Natural killer cell (primary cell): ENCODE data around the gene GAMT. TPM values are rescaled to one million over a fixed set of nuclear protein-coding genes. Genes with fewer than 3 reads are reported as not detected.

Experiments
- ATAC-seq, 3 donors: fragments of 150-1000 bp in 2 of 3; fragments of 200-7000 bp in 1 of 3; cut with Tn5 transposase; 1 replicate in 1 of 3; 2 replicates in 2 of 3; pipeline ENCODE4 v1.10.0; 2021; ENCODE audit warnings: mild to moderate bottlenecking in 2 of 3, moderate library complexity in 2 of 3
- DNase-seq, 2 donors: peaks; one replicate each; pipeline versions ENCODE4 v3.0.0 to v3.0.0-alpha.2; 2013 to 2021; ENCODE audit warnings: mixed read lengths in 1 of 2
- H3K27ac ChIP-seq: one replicate; pipeline ENCODE4 v1.5.1; 2013; ENCODE audit warnings: mild to moderate bottlenecking, low read length
- H3K27me3 ChIP-seq: one replicate; pipeline ENCODE4 v1.6.1; 2013; ENCODE audit warnings: low read length; ENCODE audit not compliant: control insufficient read depth, insufficient read depth
- H3K36me3 ChIP-seq: one replicate; pipeline ENCODE4 v1.6.1; 2013; ENCODE audit warnings: low read length; ENCODE audit not compliant: control insufficient read depth, insufficient read depth
- H3K4me1 ChIP-seq: one replicate; pipeline ENCODE4 v1.6.1; 2013; ENCODE audit warnings: low read length; ENCODE audit not compliant: control insufficient read depth, insufficient read depth
- H3K4me3 ChIP-seq: one replicate; pipeline ENCODE4 v1.5.1; 2013; ENCODE audit warnings: low read length
- H3K9me3 ChIP-seq: one replicate; pipeline ENCODE4 v1.6.1; 2013; ENCODE audit warnings: low read length; ENCODE audit not compliant: control insufficient read depth, insufficient read depth
- H3K27ac Mint-ChIP-seq, 2 donors: one replicate each; pipeline ENCODE4 v1.8.0; 2022; ENCODE audit warnings: mild to moderate bottlenecking in 2 of 2, mixed read lengths in 2 of 2, moderate library complexity in 1 of 2
- H3K27me3 Mint-ChIP-seq, 2 donors: one replicate each; pipeline ENCODE4 v1.8.0; 2022; ENCODE audit warnings: low read depth in 2 of 2, mixed read lengths in 2 of 2
- H3K36me3 Mint-ChIP-seq: one replicate; pipeline ENCODE4 v1.8.0; 2022; ENCODE audit warnings: mixed read lengths
- H3K4me1 Mint-ChIP-seq, 2 donors: one replicate each; pipeline ENCODE4 v1.8.0; 2022; ENCODE audit warnings: mixed read lengths in 2 of 2
- H3K4me3 Mint-ChIP-seq: one replicate; pipeline ENCODE4 v1.8.0; 2022; ENCODE audit warnings: mild to moderate bottlenecking, moderate library complexity, mixed read lengths
- H3K9me3 Mint-ChIP-seq, 2 donors: one replicate each; pipeline ENCODE4 v1.8.0; 2022; ENCODE audit warnings: mixed read lengths in 2 of 2
- WGBS: methylation state at CpG from one replicate; pipeline ENCODE4 v1.1.7; 2013; ENCODE audit warnings: missing lambda C conversion rate; ENCODE audit not compliant: insufficient coverage; 5-methylcytosine and 5-hydroxymethylcytosine counted together
- intact Hi-C: fragments of 100-400 bp; cut with micrococcal nuclease; formaldehyde crosslinking; loops from one replicate; pipeline ENCODE4 v1.14.2; 2022
- total RNA-seq, 4 donors: library from RNA; stranded (reverse); fragments of 120-200 nt in 1 of 4; gene quantifications; one replicate each; pipeline versions ENCODE4 v1.2.3 to v1.2.4, GENCODE V29; 2013 to 2022
- TF ChIP-seq, protein P1 (sequence below): fragments of 200-600 bp; IDR thresholded peaks from one replicate; pipeline ENCODE4 v1.8.0; 2022; ENCODE audit warnings: antibody characterized with exemption

Gene GAMT
- total RNA-seq, 3 donors from 2014 or later (not counting 1 experiment from before 2014, with no cell fraction given) = 5.1 to 7.5 (median 7.1) TPM

GRCh38 chr19:1400281-1401137, 833 bp downstream of the GAMT start:
- Histone ChIP-seq H3K4me3 (peak overlapping the region; percentile 30), H3K27me3 (peaks cover 4% of the 10 kb centered on the region), H3K27ac (no peak overlapping the region), H3K9me3 (no peaks in the 10 kb centered on the region), H3K36me3 (no peaks in the 10 kb centered on the region), H3K4me1 (peaks cover 33% of the 10 kb centered on the region)
- WGBS = 46% methylated on average over 35 of the region's 36 CpGs
- intact Hi-C loops = loop anchor here (10.0 kb wide), 1 partner anchor 204 kb away; the partner anchor contains the start of gene UQCR11
- peak overlapping the region; percentile 59 for H3K4me3 Mint-ChIP-seq
- TF ChIP-seq, protein P1, sequence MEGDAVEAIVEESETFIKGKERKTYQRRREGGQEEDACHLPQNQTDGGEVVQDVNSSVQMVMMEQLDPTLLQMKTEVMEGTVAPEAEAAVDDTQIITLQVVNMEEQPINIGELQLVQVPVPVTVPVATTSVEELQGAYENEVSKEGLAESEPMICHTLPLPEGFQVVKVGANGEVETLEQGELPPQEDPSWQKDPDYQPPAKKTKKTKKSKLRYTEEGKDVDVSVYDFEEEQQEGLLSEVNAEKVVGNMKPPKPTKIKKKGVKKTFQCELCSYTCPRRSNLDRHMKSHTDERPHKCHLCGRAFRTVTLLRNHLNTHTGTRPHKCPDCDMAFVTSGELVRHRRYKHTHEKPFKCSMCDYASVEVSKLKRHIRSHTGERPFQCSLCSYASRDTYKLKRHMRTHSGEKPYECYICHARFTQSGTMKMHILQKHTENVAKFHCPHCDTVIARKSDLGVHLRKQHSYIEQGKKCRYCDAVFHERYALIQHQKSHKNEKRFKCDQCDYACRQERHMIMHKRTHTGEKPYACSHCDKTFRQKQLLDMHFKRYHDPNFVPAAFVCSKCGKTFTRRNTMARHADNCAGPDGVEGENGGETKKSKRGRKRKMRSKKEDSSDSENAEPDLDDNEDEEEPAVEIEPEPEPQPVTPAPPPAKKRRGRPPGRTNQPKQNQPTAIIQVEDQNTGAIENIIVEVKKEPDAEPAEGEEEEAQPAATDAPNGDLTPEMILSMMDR = no peak
- H3K27ac Mint-ChIP-seq = no peak overlapping the region
- H3K4me1 Mint-ChIP-seq = peaks cover 7 to 12% of the 10 kb centered on the region in 2 donors
- no peak for DNase-seq
- H3K27me3 Mint-ChIP-seq = peaks cover 0 to 3% of the 10 kb centered on the region in 2 donors
- H3K9me3 Mint-ChIP-seq = no peaks in the 10 kb centered on the region
- ATAC-seq = no peak
- no peaks in the 10 kb centered on the region for H3K36me3 Mint-ChIP-seq

DNA sequence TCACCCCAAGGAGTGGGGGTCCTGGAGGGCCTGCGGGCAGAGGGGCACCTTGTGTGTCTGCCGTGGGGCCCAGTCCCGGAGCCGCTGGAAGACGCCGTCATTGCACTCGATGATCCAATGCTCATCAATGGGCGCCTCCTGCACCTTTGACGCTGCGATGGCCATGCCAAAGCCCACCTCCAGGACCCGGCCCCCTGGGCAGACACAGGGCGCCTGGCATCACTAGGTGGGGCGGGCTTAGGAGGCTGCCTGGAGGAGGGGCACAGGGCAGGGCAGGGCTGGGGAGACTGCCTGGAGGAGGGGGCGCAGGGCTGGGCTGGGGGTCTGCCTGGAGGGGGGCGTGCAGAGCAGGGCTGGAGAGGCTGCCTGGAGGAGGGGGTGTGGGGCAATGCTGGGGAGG, 1.6 kb downstream of the GAMT start:
- no peaks in the 10 kb centered on the region for H3K9me3 Mint-ChIP-seq
- no peak overlapping the region for H3K27ac ChIP-seq
- no peaks in the 10 kb centered on the region for H3K9me3 ChIP-seq
- peaks cover 33% of the 10 kb centered on the region for H3K4me1 ChIP-seq
- no peak overlapping the region for H3K4me3 ChIP-seq
- H3K27me3 Mint-ChIP-seq = peaks cover 0 to 3% of the 10 kb centered on the region in 2 donors
- no peak overlapping the region for H3K27ac Mint-ChIP-seq
- TF ChIP-seq, protein P1 = no peak
- H3K4me1 Mint-ChIP-seq = peaks cover 7 to 12% of the 10 kb centered on the region in 2 donors
- no peaks in the 10 kb centered on the region for H3K36me3 ChIP-seq
- H3K27me3 ChIP-seq = peaks cover 4% of the 10 kb centered on the region
- ATAC-seq (no peak), DNase-seq (no peak)
- intact Hi-C loops = loop anchor here (10.0 kb wide), 1 partner anchor 205 kb away; the partner anchor contains the start of gene UQCR11
- no peaks in the 10 kb centered on the region for H3K36me3 Mint-ChIP-seq
- WGBS = 95% methylated on average over 15 of the region's 15 CpGs
- H3K4me3 Mint-ChIP-seq = no peak overlapping the region

DNA sequence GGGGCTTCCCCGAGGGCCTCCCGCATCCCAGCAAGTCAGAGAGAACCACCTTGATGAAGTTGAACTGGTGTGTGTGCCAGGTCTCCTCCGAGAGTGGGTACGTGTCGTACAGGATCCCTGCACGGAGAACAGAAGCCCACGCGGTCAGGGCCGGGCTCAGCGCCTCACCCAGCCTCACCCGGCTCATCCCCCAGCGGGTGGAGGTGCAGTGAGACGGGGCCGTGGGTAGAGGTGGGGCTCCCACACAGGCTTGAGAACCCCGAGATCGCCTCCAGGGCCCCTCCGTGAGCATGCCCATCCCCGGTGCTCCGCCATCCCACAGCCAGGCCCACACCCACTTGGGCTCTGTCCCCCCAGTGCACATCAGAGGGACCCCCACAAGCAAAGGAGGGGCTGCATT, 2.3 kb downstream of the GAMT start:
- Histone ChIP-seq H3K9me3 (no peaks in the 10 kb centered on the region), H3K27me3 (peaks cover 4% of the 10 kb centered on the region), H3K4me3 (no peak overlapping the region), H3K27ac (no peak overlapping the region), H3K36me3 (peaks cover under 1% of the 10 kb centered on the region), H3K4me1 (peaks cover 33% of the 10 kb centered on the region)
- 87% methylated on average over 19 of the region's 19 CpGs for WGBS
- DNase-seq = no peak
- no peak for ATAC-seq
- H3K27me3 Mint-ChIP-seq = peaks cover 0 to 3% of the 10 kb centered on the region in 2 donors
- H3K9me3 Mint-ChIP-seq = no peaks in the 10 kb centered on the region
- no peak overlapping the region for H3K27ac Mint-ChIP-seq
- intact Hi-C loops = no loop called here
- peaks cover 7 to 12% of the 10 kb centered on the region in 2 donors for H3K4me1 Mint-ChIP-seq
- H3K4me3 Mint-ChIP-seq = no peak overlapping the region
- TF ChIP-seq, protein P1 = no peak
- H3K36me3 Mint-ChIP-seq = no peaks in the 10 kb centered on the region
